HL-60 (cell line): ENCODE data around the gene NBL1.

Experiments used
- CTCF ChIP-seq: IDR thresholded peaks from one replicate; pipeline ENCODE4 v1.5.1; 2011; ENCODE audit warnings: low read length, control low read depth, inconsistent platforms; ENCODE audit not compliant: insufficient read depth
- GABPA ChIP-seq: IDR thresholded peaks from 2 replicates; pipeline ENCODE4 v1.6.1; 2012; ENCODE audit warnings: low read depth
- SPI1 ChIP-seq: IDR thresholded peaks from 2 replicates; pipeline ENCODE4 v1.6.1; 2012; ENCODE audit warnings: low read depth, mild to moderate bottlenecking, borderline replicate concordance

- TF ChIP-seq CTCF (no peak), GABPA (no peak), SPI1 (no peak)
These were observed 46.4 kb upstream of the NBL1 start for GRCh38 chr1:19597496-19598309.
